ENCODE results near the gene VIPR2.
"Not testable (repeated sequence)": the region's sequence is repeated elsewhere in the genome, so short reads cannot be mapped to it uniquely, and the experiment has no call there.

The VIPR2 gene

DNA sequence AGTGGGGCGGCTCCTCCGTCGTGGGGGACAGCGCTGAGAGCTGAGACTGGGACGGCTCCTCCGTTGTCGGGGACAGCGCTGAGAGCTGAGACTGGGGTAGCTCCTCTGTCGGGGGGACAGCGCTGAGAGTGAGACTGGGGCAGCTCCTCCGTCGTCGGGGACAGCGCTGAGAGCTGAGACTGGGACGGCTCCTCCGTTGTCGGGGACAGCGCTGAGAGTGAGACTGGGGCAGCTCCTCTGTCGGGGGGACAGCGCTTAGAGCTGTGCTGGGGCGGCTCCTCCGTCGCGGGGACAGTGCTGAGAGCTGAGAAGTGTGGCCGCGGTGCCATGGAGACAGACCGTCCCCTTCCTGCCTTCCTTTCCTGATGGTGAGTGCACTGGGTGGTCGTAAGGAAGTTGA is 151.9 kb downstream of the VIPR2 start:
- DNase-seq (ENCODE audit: low read depth in 3 of 3) = no peak

DNA sequence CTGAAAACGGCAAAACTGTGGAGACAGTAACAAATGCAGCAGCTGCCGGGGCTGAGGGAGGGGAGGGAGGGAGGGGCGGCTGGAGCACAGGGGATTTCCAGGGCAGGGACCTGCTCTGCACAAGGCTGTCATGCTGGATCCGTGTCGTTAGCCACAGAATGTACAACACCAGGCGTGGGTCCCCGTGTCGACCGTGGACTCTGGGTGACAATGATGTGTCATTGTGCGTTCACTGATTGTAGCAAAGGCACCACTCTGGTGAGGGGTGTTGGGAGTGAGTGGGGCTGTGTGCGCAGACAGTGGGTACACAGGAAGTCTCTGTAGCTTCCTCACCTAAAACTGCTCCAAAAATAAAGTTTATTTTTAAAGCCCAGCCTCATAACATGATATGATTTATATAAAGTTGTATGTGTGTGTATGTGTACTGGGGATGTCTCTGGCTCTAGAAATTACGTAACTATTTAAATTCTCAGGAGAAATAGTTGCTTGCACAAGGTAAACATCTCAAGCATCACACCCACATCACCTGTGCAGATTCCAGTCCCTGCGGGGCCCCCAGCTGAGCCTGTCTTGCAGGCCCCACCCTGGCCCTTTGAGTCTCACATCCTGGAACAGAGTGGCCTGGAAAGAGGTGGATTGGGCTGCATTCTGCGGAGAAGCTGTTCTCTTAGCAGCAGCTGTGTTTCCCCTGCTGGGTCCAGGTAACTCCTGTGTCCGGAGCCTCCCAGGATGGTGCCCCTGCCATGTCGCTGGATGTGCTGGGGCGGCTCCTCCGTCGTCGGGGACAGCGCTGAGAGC is 152.6 kb downstream of the VIPR2 start:
- no peak for DNase-seq (ENCODE audit: low read depth in 3 of 3)

DNA sequence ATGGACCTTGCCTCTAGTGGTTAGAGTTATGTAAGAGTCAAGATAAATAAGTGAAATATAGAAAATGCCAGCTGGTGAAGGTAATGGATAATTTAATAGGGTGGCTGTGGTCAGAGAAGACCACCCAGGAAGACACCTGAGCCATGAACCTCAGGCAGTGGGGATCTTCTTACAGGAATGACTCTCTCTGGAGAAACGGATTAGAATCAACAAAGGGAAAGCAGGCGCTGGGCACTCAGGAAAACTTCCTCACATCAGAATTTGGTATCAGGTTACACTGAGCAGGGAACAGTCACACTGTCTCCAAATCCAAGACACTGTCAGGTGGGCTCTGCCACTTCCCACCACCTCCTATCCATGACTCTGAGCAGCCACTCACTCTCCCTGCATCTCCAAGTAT is 155.7 kb downstream of the VIPR2 start:
- no peak for DNase-seq (ENCODE audit: low read depth in 3 of 3)

DNA sequence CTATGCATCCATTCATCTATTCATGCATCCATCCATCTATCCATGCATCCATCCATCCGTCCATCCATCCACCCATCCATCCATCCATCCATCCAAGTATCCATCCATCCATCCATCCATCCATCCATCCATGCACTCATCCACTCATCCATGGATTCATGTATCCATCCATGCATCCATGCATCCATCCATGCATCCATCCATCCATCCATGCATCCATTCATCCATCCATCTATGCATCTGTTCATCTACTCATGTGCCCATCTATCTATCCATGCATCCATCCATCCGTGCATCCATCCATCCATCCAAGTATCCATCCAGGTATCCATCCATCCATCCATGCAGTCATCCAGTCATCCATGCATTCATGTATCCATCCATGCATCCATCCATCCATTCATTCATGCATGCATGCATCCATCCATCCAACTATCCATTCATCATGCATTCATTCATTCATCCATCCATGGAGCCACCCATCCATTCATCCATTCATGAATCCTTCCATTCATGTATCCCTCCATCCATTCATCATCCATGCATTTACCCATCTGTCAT is 156.3 kb downstream of the VIPR2 start:
- DNase-seq (ENCODE audit: low read depth in 3 of 3) = no peak

DNA sequence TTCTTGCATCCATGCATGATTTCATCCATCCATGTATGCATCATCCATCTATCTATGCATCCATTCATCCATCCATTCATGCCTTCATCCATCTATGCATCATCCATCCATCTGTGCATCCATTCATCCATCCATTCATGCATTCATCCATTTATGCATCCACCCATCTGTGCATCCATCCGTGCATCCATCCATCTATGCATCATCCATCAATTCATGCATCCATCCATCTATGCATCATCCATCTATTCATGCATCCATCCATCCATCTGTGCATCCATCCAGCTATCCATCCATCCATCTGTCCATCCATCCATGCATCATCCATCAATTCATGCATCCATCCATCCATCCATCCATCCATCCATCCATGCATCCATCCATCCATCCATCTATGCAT is 157.0 kb downstream of the VIPR2 start:
- no peak for DNase-seq (ENCODE audit: low read depth in 3 of 3)

DNA sequence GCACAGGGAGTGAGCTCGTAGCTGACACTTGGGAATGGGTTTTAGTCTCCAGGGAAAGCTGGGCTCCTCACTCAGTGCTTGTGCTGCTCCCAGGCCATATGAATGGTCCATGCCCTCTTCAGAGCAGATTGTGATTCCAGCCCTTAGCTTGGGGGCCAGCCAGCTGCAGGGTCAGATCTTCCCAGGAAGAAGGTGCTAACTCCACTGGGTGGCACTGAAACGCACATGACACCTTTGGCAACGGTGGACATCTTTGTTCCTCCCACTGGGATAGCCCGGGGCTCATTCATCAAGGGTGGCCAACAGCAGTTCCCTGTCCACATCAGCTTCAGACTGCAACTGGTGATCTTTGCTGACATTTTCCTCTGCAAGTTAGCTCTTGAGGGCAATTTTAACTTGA is 159.1 kb downstream of the VIPR2 start:
- DNase-seq (ENCODE audit: low read depth in 3 of 3) = no peak

DNA sequence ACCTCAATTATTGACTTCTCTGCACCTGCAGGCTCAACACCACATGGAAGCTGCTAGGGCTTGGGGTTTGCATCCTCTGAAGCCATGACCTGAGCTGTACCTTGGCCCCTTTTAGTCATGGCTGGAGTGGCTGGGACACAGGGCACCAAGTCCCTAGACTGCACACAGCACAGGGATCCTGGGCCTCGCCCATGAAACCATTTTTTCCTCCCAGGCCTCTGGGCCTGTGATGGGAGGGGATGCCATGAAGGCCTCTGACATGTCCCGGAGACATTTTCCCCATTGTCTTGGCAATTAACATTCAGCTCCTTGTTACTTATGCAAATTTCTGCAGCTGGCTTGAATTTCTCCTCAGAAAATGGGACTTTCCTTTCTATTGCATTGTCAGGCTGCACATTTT is 160.7 kb downstream of the VIPR2 start:
- DNase-seq (ENCODE audit: low read depth in 3 of 3) = not testable (repeated sequence)

DNA sequence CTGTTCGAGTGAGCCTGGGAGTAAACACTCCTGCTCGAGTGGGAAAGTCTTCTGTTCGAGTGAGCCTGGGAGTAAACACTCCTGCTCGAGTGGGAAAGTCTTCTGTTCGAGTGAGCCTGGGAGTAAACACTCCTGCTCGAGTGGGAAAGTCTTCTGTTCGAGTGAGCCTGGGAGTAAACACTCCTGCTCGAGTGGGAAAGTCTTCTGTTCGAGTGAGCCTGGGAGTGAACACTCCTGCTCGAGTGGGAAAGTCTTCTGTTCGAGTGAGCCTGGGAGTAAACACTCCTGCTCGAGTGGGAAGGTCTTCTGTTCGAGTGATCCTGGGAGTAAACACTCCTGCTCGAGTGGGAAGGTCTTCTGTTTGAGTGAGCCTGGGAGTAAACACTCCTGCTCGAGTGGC is 162.6 kb downstream of the VIPR2 start:
- not testable (repeated sequence) for DNase-seq (ENCODE audit: low read depth in 3 of 3)

DNA sequence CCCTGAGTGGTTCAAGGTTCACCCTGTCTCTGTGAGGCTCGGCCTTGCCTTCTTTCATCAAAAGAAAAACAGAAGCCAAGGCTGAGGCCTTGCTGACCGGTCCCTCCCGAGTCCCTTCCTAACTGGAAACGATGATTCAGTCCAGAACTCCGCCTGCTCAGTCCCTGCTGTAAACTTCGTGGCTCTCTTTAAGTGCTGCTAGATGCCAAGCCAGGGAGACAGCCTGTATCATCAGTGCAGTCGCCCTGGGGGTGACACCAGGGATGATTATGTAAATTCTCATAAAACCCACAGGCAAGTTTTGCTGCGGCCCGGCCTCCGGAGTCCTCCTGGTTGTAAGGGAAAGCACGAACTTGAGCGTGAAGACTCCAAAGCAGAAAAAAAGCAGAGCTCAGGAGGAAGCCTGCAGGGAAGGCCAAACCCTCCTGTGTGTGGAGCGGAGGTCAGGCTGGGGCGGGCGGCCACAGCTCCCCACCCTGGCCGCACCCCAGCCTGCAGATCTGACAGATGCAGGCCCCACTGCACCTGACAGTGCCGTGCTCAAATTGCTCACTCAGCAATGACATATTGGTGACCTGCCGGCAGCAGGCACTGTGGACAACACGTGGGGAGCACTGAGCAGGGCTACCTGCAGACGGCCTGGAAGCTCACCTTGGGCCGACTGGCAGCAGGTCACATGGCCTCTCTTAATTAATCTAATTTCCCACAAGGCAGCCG is 164.9 kb downstream of the VIPR2 start:
- DNase-seq (ENCODE audit: low read depth in 3 of 3) = no peak

DNA sequence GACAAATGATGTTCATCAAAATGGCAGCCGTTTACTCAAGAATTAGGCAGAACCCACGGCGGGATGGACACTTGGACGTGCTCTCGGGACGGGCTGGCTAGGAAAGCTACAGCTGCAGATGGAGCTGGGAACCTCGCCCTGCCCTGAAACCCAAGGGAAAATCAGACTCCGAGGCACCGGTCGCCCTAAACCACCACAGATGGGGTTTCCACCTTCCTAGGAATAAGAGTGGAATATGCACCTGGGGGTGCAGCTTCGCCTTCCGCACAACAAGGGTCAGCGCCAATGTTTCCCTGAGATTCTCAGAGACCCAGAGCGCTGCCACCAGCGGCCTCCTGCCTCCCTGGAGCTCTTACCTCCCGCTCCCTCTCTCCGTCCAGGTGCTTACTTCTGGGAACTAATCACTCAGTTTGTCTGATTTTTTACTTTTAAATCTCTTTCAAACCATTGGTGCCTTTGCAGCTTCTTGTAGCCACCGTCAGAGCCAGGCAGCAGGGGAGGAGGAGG is 165.6 kb downstream of the VIPR2 start:
- no peak for DNase-seq (ENCODE audit: low read depth in 3 of 3)

Data from stimulated activated CD4-positive, alpha-beta T cell treated with anti-CD3 and anti-CD28 coated beads, TNF-alpha, amount 100 ng/mL, for 24 hours (primary cell).